ENCODE measurements around the gene RPS18. TPM values are rescaled to one million over a fixed set of nuclear protein-coding genes. Genes with fewer than 3 reads are reported as not detected.

RPS18 gene
- total RNA-seq, 1 experiment from 2014 or later, result 3,216 TPM

- no peak overlapping the region for H3K18ac ChIP-seq (ENCODE audit: insufficient read length, low read depth, low read length)
- H2BK15ac ChIP-seq (ENCODE audit: low read depth, low read length), result no peak overlapping the region
- H3K36me3 Mint-ChIP-seq (ENCODE audit: insufficient read depth in 1 of 3, low read depth in 3 of 3), result peaks cover 22 to 47% (median 42%) of the 10 kb centered on the region in 3 experiments; a peak in 6 of 7 replicates
- H3K27ac Mint-ChIP-seq, result peak overlapping the region in 2 of 3 experiments; percentile 28 to 76; a peak in 2 of 7 replicates
- H3K4me1 Mint-ChIP-seq, result peaks cover 59 to 64% of the 10 kb centered on the region in 2 experiments
- H2AK5ac ChIP-seq (ENCODE audit: insufficient read length, low read length), result no peak overlapping the region
- H3K79me1 ChIP-seq (ENCODE audit: insufficient read depth, low read depth, low read length, poor library complexity, severe bottlenecking), result peaks cover 7% of the 10 kb centered on the region
- no peak overlapping the region for H2BK20ac ChIP-seq (ENCODE audit: low read depth, low read length, poor library complexity, severe bottlenecking)
- peaks cover 3% of the 10 kb centered on the region; the same call in 1 of the 2 replicates for H3K79me2 ChIP-seq (ENCODE audit: insufficient read depth, low read length)
- WGBS (ENCODE audit: extremely low coverage, insufficient read length, low lambda C conversion rate), result no CpG with 5 or more reads among the region's 19 CpGs
- no peaks in the 10 kb centered on the region for H4K20me1 ChIP-seq (ENCODE audit: control insufficient read depth, insufficient read depth, insufficient read length)
- no peak overlapping the region for H2BK12ac ChIP-seq (ENCODE audit: insufficient read length, low read depth, low read length)
- H3K4me1 ChIP-seq (ENCODE audit: insufficient read depth, low read length), result peaks cover 3% of the 10 kb centered on the region; the same call in 1 of the 2 replicates
- TF ChIP-seq, protein P1, sequence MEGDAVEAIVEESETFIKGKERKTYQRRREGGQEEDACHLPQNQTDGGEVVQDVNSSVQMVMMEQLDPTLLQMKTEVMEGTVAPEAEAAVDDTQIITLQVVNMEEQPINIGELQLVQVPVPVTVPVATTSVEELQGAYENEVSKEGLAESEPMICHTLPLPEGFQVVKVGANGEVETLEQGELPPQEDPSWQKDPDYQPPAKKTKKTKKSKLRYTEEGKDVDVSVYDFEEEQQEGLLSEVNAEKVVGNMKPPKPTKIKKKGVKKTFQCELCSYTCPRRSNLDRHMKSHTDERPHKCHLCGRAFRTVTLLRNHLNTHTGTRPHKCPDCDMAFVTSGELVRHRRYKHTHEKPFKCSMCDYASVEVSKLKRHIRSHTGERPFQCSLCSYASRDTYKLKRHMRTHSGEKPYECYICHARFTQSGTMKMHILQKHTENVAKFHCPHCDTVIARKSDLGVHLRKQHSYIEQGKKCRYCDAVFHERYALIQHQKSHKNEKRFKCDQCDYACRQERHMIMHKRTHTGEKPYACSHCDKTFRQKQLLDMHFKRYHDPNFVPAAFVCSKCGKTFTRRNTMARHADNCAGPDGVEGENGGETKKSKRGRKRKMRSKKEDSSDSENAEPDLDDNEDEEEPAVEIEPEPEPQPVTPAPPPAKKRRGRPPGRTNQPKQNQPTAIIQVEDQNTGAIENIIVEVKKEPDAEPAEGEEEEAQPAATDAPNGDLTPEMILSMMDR (conservative IDR thresholded peaks at IDR 0.05), result no peak
- no peaks in the 10 kb centered on the region for H3K27me3 ChIP-seq (ENCODE audit: insufficient read depth, low read length)
- peak; percentile 44 for DNase-seq
- H3K9me3 Mint-ChIP-seq, result no peaks in the 10 kb centered on the region
- H2AFZ ChIP-seq (ENCODE audit: low read length), result no peak overlapping the region
- no peaks in the 10 kb centered on the region for H3K9me3 ChIP-seq (ENCODE audit: control insufficient read depth, low read depth, low read length)
- H3K9ac ChIP-seq (ENCODE audit: extremely low read depth, insufficient read length, low read length), result no peak overlapping the region
- no peak overlapping the region for H2BK120ac ChIP-seq (ENCODE audit: low read depth, low read length, poor library complexity, severe bottlenecking)
- H4K91ac ChIP-seq (ENCODE audit: insufficient read length, low read depth, low read length), result no peak overlapping the region
- no peaks in the 10 kb centered on the region; the same call in 1 of the 2 replicates for H3K27me3 Mint-ChIP-seq (ENCODE audit: low read depth)
- peak overlapping the region; percentile 61 for H3K4me2 ChIP-seq (ENCODE audit: insufficient read depth, insufficient read length, low read length)
- no peak overlapping the region for H3K14ac ChIP-seq (ENCODE audit: insufficient read depth, low read length)
- H3K23me2 ChIP-seq (ENCODE audit: insufficient read length, low read depth, low read length, poor library complexity, severe bottlenecking), result peaks cover 34% of the 10 kb centered on the region
- H2BK5ac ChIP-seq (ENCODE audit: insufficient read length, low read length), result no peak overlapping the region
- H4K8ac ChIP-seq (replicated peaks; ENCODE audit: insufficient read length, low read depth, low read length), result no peak overlapping the region
- peak overlapping the region; percentile 94 to 98 for H3K4me3 Mint-ChIP-seq
- H3K27ac ChIP-seq (ENCODE audit: insufficient read length, low read depth, low read length), result no peak overlapping the region
- no peak overlapping the region for H4K5ac ChIP-seq (ENCODE audit: insufficient read length, low read depth, low read length)
- no peak overlapping the region for H3T11ph ChIP-seq (ENCODE audit: low read length)
- no peak overlapping the region for H3K23ac ChIP-seq (ENCODE audit: insufficient read length, low read depth, low read length)
- no peak overlapping the region for H3K4ac ChIP-seq (ENCODE audit: low read depth, low read length)
- H3K56ac ChIP-seq (ENCODE audit: insufficient read length, low read depth, low read length), result no peak overlapping the region
Measured at GRCh38 chr6:33316603-33317418, 44.9 kb downstream of the RPS18 start.

Data from H9 (cell line).